BLaER1 treated with 17β-estradiol and CSF1 and Interleukin-3, amounts not matched to agents 10 nM and 100 nM (cell line): ENCODE results near the gene SCGB1D4.

Experiments used
- H3K27ac ChIP-seq, 11 experiments: shearing (Covaris generic); formaldehyde crosslinking; 2 replicates each; pipeline ENCODE4 v1.8.1; 2022
- H3K27me3 ChIP-seq, 11 experiments: shearing (Covaris generic); formaldehyde crosslinking; 2 replicates each; pipeline ENCODE4 v1.8.1; 2022
- H3K36me3 ChIP-seq, 11 experiments: shearing (Covaris generic); formaldehyde crosslinking; 2 replicates each; pipeline ENCODE4 v1.8.1; 2022
- H3K4me1 ChIP-seq, 10 experiments: shearing (Covaris generic); formaldehyde crosslinking; 2 replicates each; pipeline ENCODE4 v1.8.1; 2022
- H3K4me2 ChIP-seq, 11 experiments: shearing (Covaris generic); formaldehyde crosslinking; 2 replicates each; pipeline ENCODE4 v1.8.1; 2022
- H3K4me3 ChIP-seq, 10 experiments: shearing (Covaris generic); formaldehyde crosslinking; 2 replicates each; pipeline ENCODE4 v1.8.1; 2022
- H3K9ac ChIP-seq, 11 experiments: shearing (Covaris generic); formaldehyde crosslinking; 2 replicates each; pipeline ENCODE4 v1.8.1; 2022
- H3K9me3 ChIP-seq, 11 experiments: shearing (Covaris generic); formaldehyde crosslinking; replicated peaks in 1 of 11; 2 replicates each; pipeline ENCODE4 v1.8.1; 2022
- H4K20me1 ChIP-seq, 11 experiments: shearing (Covaris generic); formaldehyde crosslinking; 2 replicates each; pipeline ENCODE4 v1.8.1; 2022
- Cebpa-rat ChIP-seq, 11 experiments: shearing (Covaris generic); IDR thresholded peaks; 2 replicates each; pipeline ENCODE4 v1.8.1; 2022

The SCGB1D4 gene

DNA sequence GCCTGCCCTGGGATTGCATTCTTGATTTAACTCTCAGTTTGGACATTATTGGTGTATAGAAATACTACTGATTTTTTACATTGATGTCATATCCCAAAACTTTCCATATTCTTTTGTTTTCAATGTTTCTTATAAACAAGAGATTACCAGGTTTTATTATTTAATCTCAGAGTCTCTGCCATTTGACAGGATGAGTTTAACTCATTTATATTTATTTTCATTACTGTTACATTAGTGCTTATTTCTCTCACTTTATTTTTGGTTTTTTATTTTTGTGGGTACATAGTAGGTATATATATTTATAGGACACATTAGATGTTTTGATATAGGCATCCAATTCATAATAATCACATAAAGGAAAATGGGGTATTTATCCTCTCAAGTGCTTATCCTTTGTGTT, 9.1 kb upstream of the SCGB1D4 start:
- H3K9ac ChIP-seq = no peak overlapping the region
- peaks cover 0 to 3% (median 0%) of the 10 kb centered on the region in 11 experiments; a peak in 1 of 22 replicates for H3K36me3 ChIP-seq
- no peak overlapping the region for H3K27ac ChIP-seq
- no peaks in the 10 kb centered on the region for H3K27me3 ChIP-seq
- no peak overlapping the region for H3K4me2 ChIP-seq
- peaks cover 21 to 29% (median 25%) of the 10 kb centered on the region in 11 experiments for H3K9me3 ChIP-seq
- H3K4me1 ChIP-seq = peaks cover 0 to 14% (median 7%) of the 10 kb centered on the region in 10 experiments; a peak in 12 of 20 replicates
- H4K20me1 ChIP-seq = no peaks in the 10 kb centered on the region
- H3K4me3 ChIP-seq = no peak overlapping the region
- TF ChIP-seq Cebpa-rat (IDR thresholded peaks at IDR 0.05) = no peak

DNA sequence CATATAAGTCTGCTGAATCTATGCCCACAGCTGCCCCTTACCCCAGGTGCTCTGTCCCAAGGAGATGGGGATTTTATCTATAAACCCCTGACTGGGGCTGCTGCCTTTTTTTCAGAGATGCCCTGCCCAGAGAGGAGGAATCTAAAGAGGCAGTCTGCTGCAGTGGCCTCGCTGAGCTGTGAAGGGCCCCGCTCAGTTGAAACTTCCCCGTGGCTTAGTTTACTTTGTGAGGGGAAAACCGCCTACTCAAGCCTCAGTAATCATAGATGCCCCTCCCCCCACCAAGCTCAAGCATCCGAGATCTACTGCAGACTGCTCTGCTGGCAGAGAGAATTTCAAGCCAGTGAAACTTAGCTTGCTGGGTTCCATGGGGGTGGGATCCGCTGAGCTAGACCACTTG, 7.4 kb upstream of the SCGB1D4 start:
- Histone ChIP-seq H3K4me2 (peak overlapping the region in 4 of 11 experiments; percentile 13 to 45 (median 31); a peak in 10 of 22 replicates), H3K9me3 (peaks cover 21 to 29% (median 25%) of the 10 kb centered on the region in 11 experiments), H3K9ac (no peak overlapping the region), H3K27me3 (no peaks in the 10 kb centered on the region), H3K4me1 (peaks cover 0 to 14% (median 7%) of the 10 kb centered on the region in 10 experiments; a peak in 12 of 20 replicates), H4K20me1 (no peaks in the 10 kb centered on the region), H3K4me3 (no peak overlapping the region), H3K27ac (no peak overlapping the region), H3K36me3 (peaks cover 0 to 3% (median 0%) of the 10 kb centered on the region in 11 experiments; a peak in 1 of 22 replicates)
- TF ChIP-seq Cebpa-rat (IDR thresholded peaks at IDR 0.05) = no peak

DNA sequence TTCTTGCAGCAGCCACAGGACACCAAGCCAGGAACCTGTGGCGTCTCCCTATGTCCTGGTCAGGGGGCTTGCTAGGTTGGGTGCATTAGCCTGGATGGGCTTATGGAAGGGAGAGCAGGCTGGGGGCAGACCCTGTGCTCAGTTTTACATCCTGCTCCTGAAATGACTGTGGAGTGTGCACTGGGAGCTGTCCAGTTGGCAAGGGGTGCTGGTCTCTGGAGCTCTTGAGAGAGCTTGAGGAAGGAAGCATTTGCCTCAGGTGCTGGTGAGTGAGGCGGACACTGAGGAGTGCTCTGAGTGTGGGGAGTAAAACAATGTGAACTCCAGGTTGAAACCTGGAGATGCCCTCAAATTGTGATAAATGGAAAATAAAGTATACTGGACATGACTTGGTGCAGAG, 3.4 kb downstream of the SCGB1D4 start:
- Histone ChIP-seq H3K4me2 (no peak overlapping the region), H3K27ac (no peak overlapping the region), H3K9ac (no peak overlapping the region), H3K4me3 (no peak overlapping the region), H4K20me1 (no peaks in the 10 kb centered on the region; a peak in 1 of 22 replicates), H3K27me3 (no peaks in the 10 kb centered on the region), H3K36me3 (no peaks in the 10 kb centered on the region), H3K9me3 (no peaks in the 10 kb centered on the region), H3K4me1 (no peaks in the 10 kb centered on the region)
- no peak for TF ChIP-seq Cebpa-rat (IDR thresholded peaks at IDR 0.05)

DNA sequence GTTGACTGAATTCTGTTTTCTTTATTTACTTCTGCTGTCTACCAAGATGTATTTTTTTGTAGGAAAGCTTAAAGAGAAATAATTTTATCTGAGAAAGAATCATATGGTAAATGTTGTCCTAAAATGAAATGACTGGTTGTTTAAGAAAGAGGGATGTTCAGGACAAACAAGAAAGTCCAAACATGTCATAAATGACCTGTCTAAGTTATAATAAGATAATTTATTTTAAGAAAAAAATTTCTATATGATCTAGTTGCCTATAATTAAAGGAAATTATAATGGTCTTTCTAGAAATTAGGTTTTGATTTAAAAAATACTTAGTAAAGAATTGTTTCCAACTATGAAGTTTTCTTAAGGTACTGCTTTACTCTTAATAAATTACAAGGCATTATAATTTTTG, 18.4 kb downstream of the SCGB1D4 start:
- Histone ChIP-seq H3K9ac (no peak overlapping the region), H3K4me3 (no peak overlapping the region), H3K4me2 (no peak overlapping the region), H3K4me1 (no peaks in the 10 kb centered on the region), H3K9me3 (peaks cover 25 to 40% (median 33%) of the 10 kb centered on the region in 11 experiments), H3K27me3 (no peaks in the 10 kb centered on the region), H3K27ac (no peak overlapping the region), H4K20me1 (no peaks in the 10 kb centered on the region), H3K36me3 (no peaks in the 10 kb centered on the region)
- no peak for TF ChIP-seq Cebpa-rat (IDR thresholded peaks at IDR 0.05)

DNA sequence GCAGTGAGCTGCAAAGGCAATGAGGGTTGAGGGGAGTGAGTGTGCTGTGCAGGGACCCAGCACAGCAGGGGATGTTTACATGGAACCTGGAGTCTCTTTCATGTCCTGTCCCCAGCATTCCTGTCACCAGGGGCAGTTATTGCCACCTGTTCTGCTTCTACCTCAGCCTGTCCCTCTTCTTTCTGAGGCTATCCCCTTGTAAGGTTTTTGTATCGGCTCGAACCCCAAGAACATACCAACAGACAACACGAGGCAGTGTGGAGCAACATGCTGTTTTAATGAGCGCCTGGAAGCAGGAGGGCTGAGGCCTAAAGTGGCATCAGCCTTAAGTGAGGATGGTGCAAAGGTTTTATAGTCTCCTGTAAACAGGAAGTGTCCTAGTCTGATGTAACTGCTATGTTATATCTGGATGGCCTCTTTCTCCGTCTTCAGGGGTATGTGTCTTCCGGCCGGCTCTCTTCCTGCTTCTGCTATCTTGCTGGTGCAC, 25.0 kb downstream of the SCGB1D4 start:
- Histone ChIP-seq H4K20me1 (no peaks in the 10 kb centered on the region), H3K27ac (no peak overlapping the region), H3K36me3 (no peaks in the 10 kb centered on the region), H3K4me1 (no peaks in the 10 kb centered on the region), H3K4me2 (no peak overlapping the region), H3K4me3 (no peak overlapping the region), H3K9ac (no peak overlapping the region), H3K9me3 (no peaks in the 10 kb centered on the region), H3K27me3 (no peaks in the 10 kb centered on the region)
- no peak for TF ChIP-seq Cebpa-rat (IDR thresholded peaks at IDR 0.05)

DNA sequence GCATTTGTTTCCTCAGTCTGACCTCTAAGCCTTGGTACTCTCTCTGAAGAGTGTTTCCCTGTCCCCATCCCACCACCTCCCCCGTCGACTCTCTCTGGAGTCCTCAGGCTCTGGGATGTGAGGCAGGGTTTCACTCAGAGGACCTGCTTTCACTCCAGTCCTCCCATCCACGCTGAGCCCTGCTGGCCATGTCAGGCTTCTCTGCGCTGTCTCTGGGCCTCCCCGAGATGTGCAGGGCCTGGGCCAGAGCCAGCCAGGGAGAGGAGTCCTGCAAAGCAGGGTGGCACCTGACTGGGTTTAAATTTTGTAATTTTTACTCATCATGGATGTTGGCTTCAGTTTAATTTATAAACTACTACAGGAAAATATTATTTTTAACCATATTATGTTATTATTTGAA, 25.6 kb downstream of the SCGB1D4 start:
- Histone ChIP-seq H3K27me3 (no peaks in the 10 kb centered on the region), H3K27ac (no peak overlapping the region), H4K20me1 (no peaks in the 10 kb centered on the region), H3K9ac (no peak overlapping the region), H3K4me2 (no peak overlapping the region), H3K4me3 (no peak overlapping the region), H3K36me3 (no peaks in the 10 kb centered on the region), H3K4me1 (no peaks in the 10 kb centered on the region), H3K9me3 (no peaks in the 10 kb centered on the region)
- no peak for TF ChIP-seq Cebpa-rat (IDR thresholded peaks at IDR 0.05)

DNA sequence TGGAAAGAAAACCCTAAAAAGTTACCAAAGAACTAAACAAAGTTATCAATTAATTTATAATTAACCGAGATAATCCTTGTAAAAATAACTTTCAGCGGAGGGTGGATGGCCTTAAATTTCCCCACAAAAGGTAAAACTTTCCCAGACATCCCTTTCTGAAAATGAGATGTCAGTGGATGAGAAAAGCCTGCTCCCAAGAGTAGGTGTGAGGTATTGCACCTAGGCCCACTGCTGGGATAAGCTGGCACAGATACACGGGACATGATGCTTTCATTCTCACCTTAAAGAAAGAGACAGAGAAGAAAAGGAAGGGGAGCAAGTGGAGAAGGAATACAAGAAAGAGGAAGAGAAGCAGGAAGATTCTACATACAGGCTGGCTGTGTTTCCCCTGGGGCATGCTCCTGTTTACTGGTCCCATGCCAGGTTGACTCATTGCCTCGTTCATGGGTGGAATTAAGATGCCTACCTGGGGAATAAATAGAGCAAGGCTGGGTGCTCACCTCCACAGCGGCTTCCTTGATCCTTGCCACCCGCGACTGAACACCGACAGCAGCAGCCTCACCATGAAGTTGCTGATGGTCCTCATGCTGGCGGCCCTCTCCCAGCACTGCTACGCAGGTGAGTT, 29.1 kb downstream of the SCGB1D4 start, which contains the start of gene SCGB2A2:
SCGB2A2 (plus strand) TSS at position 505 of the 625 bp plus-strand sequence; CDS start at position 564, 59 bp downstream.
- Histone ChIP-seq H3K27me3 (no peaks in the 10 kb centered on the region), H3K27ac (no peak within 1 kb of the TSS), H3K36me3 (no peaks in the 10 kb centered on the region), H3K4me3 (no peak within 1 kb of the TSS), H3K9me3 (no peaks in the 10 kb centered on the region), H4K20me1 (no peaks in the 10 kb centered on the region), H3K9ac (no peak within 1 kb of the TSS), H3K4me1 (no peaks in the 10 kb centered on the region), H3K4me2 (no peak within 1 kb of the TSS)
- TF ChIP-seq Cebpa-rat (IDR thresholded peaks at IDR 0.05) = no peak

DNA sequence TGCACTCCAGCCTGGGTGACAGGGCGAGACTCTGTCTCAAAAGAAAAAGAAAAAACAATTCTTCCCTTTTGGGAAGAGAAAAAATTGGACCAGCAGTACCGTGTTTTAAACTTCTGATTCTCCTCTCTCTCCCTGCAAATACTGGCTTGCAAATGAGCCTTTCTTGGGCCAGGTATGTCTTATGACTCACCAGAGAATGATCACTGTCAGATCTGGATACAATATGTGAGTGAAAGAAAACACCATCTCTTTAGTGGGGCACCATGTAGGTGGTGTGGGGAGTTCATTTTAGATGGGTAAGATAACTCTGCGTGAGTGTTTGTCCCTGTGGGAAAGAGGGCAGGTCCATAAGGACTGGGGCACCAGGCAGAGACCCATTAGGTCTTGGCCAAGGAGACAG, 31.3 kb downstream of the SCGB1D4 start:
- Histone ChIP-seq H3K4me2 (no peak overlapping the region), H3K4me1 (no peaks in the 10 kb centered on the region), H3K9ac (no peak overlapping the region), H3K27me3 (no peaks in the 10 kb centered on the region), H4K20me1 (no peaks in the 10 kb centered on the region), H3K4me3 (no peak overlapping the region), H3K36me3 (no peaks in the 10 kb centered on the region), H3K9me3 (no peaks in the 10 kb centered on the region), H3K27ac (no peak overlapping the region)
- no peak for TF ChIP-seq Cebpa-rat (IDR thresholded peaks at IDR 0.05)

DNA sequence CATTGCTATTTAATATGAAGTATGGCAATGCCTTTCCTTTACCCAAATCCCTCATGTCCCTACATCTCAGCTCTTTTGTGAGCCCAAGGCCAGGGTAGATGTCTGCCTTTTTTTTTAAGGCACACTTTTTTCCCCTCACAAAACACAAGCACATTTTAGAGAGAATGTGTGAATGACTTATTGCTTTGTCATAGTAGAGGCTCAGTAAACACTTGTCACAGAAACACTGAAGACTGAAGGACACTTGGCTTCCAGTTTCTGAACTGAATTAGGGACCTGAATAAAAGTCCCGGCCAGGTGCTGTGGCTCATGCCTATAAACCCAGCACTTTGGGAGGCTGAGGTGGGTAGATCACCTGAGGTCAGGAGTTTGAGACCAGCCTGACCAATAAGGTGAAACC, 31.8 kb downstream of the SCGB1D4 start:
- Histone ChIP-seq H3K27me3 (no peaks in the 10 kb centered on the region), H3K9me3 (no peaks in the 10 kb centered on the region), H3K4me1 (no peaks in the 10 kb centered on the region), H3K36me3 (no peaks in the 10 kb centered on the region), H4K20me1 (no peaks in the 10 kb centered on the region), H3K9ac (no peak overlapping the region), H3K4me2 (no peak overlapping the region), H3K27ac (no peak overlapping the region), H3K4me3 (no peak overlapping the region)
- TF ChIP-seq Cebpa-rat (IDR thresholded peaks at IDR 0.05) = no peak

DNA sequence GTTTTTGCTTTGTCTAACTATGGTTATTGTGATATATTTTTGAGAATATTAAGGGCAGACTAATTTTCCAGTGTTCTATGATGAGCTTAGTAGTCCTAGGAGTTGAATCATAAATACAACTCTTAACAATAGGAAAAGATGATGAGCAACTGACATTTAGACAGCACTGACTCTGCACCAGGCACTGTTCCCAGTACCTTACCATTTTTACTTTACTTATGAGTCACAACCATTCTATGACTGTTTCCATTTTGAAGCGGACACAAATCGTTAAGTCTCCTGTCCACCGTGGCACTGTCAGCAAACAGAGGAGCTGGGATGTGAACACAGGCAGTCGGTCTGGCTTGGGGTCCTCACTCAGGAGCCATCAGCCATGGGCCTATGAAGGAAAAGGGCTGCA, 32.3 kb downstream of the SCGB1D4 start:
- no peak overlapping the region for H3K27ac ChIP-seq
- no peaks in the 10 kb centered on the region for H3K9me3 ChIP-seq
- no peak for TF ChIP-seq Cebpa-rat (IDR thresholded peaks at IDR 0.05)
- H3K4me2 ChIP-seq = no peak overlapping the region
- no peak overlapping the region for H3K4me3 ChIP-seq
- no peak overlapping the region for H3K9ac ChIP-seq
- H3K4me1 ChIP-seq = no peaks in the 10 kb centered on the region
- no peaks in the 10 kb centered on the region for H3K36me3 ChIP-seq
- H3K27me3 ChIP-seq = no peaks in the 10 kb centered on the region
- H4K20me1 ChIP-seq = no peaks in the 10 kb centered on the region
